SK-N-MC (cell line): ENCODE data around the gene INSL3.

Experiments
- DNase-seq: peaks from one replicate; pipeline ENCODE4 v3.0.0-alpha.2; 2011; ENCODE audit warnings: low read depth, low spot score
- H3K27ac ChIP-seq: fragments of 200-600 bp; sonication (generic); 2 replicates; pipeline ENCODE4 v1.5.1; 2016; ENCODE audit warnings: mixed run types
- H3K36me3 ChIP-seq: fragments of 200-600 bp; sonication (generic); 2 replicates; pipeline ENCODE4 v1.6.1; 2017; ENCODE audit warnings: antibody characterized with exemption, low read length, mixed read lengths; ENCODE audit not compliant: insufficient read depth
- H3K4me3 ChIP-seq: fragments of 200-600 bp; sonication (generic); 2 replicates; pipeline ENCODE4 v1.5.1; 2016
- H3K9ac ChIP-seq: fragments of 200-600 bp; sonication (generic); 2 replicates; pipeline ENCODE4 v1.8.0; 2017; ENCODE audit warnings: mixed run types, mixed read lengths; ENCODE audit not compliant: insufficient read length
- H3K9me3 ChIP-seq: fragments of 200-600 bp; sonication (generic); 2 replicates; pipeline ENCODE4 v1.6.1; 2017; ENCODE audit warnings: low read depth, mild to moderate bottlenecking, antibody characterized with exemption, low read length, moderate library complexity, mixed read lengths
- EZH2 ChIP-seq: fragments of 200-600 bp; sonication (generic); IDR thresholded peaks from one replicate; pipeline ENCODE4 v1.6.1; 2017; ENCODE audit warnings: antibody characterized with exemption
- FOXP2 ChIP-seq: optimal IDR thresholded peaks from 2 replicates; pipeline ENCODE3; 2011; ENCODE audit warnings: mild to moderate bottlenecking, moderate library complexity; ENCODE audit not compliant: insufficient read depth; ENCODE audit errors: extremely low read length, control extremely low read depth
- POLR2AphosphoS5 ChIP-seq: IDR thresholded peaks from 2 replicates; pipeline ENCODE4 v1.6.1; 2012; ENCODE audit warnings: mild to moderate bottlenecking, low read depth, low read length, borderline replicate concordance

Gene INSL3

DNA sequence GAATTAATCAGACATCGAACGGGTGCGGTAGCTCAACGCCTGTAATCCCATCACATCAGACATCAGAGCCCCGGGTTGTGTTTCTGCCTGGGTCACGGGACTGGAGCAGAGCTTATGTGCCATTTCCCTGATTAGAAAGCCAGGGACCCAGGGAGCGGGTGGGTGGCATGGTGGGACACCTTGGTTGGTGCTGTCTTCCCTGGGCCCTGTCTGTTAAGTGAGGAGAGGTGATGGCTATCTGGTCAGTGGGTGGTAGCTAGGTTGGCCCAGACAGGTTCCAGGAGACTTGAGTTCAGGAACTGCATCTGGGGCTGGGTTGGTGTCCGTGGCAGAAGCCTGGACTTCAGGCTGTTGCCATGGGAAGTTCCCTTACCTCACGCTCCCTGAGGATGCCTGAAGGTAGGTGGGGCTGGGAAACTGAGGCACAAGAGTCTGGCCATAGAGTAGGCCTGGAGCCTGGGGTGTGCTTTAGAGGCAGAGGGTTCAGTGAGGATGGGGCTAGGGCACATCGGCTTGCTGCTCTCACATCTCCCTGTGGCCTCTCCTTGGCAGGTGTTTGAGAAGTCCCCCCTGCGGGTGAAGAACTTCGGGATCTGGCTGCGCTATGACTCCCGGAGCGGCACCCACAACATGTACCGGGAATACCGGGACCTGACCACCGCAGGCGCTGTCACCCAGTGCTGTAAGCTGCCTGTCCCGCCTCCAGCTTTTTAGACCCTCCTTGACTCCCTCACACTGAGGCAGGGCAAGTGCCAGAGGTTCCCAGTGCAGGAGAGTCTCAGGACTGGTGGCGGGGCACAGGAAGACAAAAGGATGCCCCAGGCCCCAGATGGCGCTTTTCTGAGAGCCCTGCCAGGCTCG lies 40.5 kb upstream of the INSL3 start:
- Histone ChIP-seq H3K9ac (peak overlapping the region; percentile 98), H3K36me3 (peaks cover 45% of the 10 kb centered on the region), H3K4me3 (peak overlapping the region; percentile 95), H3K27ac (peak overlapping the region; percentile 84), H3K9me3 (no peaks in the 10 kb centered on the region)
- peak; percentile 12; the same call in 1 of the 2 replicates for TF ChIP-seq POLR2AphosphoS5
- TF ChIP-seq EZH2: no peak
- DNase-seq: no peak

DNA sequence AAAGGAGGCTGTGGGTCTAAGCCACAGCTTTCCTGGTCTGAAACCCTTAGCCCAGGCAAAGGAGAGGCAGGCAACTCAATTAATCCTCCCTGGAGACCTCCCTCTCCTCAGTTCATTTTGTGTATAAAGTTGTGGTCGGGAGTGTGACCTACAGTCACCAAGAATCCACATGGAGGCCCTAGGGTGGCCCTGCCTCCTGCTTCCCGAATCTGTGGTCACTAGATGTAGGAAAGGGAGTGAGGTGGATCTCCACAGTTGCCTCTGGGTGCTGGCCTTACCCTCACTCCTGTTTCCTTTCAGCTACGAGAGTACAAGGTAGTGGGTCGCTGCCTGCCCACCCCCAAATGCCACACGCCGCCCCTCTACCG lies 39.7 kb upstream of the INSL3 start:
- TF ChIP-seq POLR2AphosphoS5 (no peak), FOXP2 (no peak), EZH2 (no peak)
- DNase-seq: no peak
- Histone ChIP-seq H3K4me3 (peak overlapping the region; percentile 95), H3K9ac (peak overlapping the region; percentile 98), H3K36me3 (peaks cover 45% of the 10 kb centered on the region), H3K27ac (peak overlapping the region; percentile 84), H3K9me3 (no peaks in the 10 kb centered on the region)

DNA sequence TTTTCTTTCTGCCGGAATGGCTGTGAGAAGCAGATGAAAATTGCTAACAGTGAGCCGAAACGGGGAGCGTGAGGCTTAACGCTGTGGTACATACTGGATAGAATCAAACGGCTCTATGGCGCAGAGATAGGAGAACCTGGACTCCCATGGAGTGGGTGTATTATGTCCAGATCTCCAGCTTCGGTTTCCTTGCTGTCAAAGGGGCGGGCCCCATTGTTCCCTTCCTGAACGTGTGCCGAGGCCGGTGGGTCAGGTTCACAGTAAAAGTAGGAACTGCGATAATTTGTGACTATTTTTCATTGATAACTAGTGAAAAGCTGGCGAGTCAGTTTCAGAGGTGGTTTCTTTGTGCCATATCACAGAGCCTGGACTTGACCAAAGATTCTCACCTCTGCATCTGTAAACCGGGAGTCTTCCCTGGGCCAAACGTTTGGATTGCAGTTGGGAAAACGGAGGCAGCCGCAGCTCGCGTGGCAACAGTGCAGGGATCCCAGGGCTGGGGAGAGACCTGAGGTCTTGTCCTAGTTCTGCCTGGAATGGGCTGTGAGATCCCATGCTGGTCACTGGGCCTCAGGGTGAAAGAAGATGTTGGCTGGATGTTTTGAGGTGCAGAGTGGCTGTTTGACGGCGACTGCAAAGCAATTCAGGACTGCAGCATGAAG lies 39.1 kb upstream of the INSL3 start:
- no peak for TF ChIP-seq FOXP2
- TF ChIP-seq POLR2AphosphoS5: no peak
- TF ChIP-seq EZH2: no peak
- H3K9me3 ChIP-seq: no peaks in the 10 kb centered on the region
- DNase-seq: no peak
- peak overlapping the region; percentile 98 for H3K9ac ChIP-seq
- H3K36me3 ChIP-seq: peaks cover 45% of the 10 kb centered on the region
- peak overlapping the region; percentile 84 for H3K27ac ChIP-seq
- H3K4me3 ChIP-seq: peak overlapping the region; percentile 95

DNA sequence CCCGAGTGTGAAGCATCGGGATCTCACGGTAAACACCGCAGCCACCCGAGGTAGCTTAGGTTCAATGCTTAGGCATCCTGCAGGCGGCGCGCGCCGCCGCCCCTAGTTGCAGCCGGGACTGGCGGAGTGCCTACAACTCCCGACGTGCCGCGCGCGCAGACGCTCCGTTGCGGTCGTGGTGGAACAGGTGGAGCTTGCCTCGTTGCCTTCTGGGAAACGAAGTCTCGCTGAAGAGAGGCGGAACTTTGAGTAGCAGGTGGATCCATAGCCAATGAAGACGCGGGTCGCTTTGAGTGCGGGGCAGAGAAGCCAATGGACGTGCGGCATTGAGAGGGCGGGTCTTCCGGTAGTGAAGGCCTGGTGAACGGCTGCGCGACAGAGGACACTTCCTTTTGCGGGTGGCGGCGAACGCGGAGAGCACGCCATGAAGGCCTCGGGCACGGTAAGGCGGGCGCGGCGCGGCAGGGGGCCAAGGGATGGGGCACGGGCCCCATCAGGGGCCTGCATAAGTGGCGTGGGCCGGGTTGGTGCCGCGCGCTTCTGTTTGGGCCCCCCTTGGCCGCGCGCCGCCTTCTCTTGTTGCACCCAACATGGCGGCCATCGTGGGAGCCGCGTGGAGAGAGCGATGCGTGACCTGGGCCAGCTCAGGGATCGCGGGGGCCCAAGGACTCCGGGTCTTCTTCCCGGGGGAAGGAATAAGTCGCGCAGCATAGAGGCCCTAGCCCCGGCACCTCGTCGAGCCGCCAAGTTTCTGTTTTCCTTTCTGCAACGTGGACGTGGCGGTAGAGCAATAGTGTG lies 38.4 kb upstream of the INSL3 start, which contains the start of gene RPL18A:
TSS of gene RPL18A (plus strand) at position 378 of the 798 bp plus-strand sequence. CDS start at position 425, 47 bp downstream.
- Histone ChIP-seq H3K36me3 (peaks cover 45% of the 10 kb centered on the region), H3K9me3 (no peaks in the 10 kb centered on the region), H3K4me3 (peak within 1 kb of the TSS; percentile 95), H3K27ac (peak within 1 kb of the TSS; percentile 84), H3K9ac (peak within 1 kb of the TSS; percentile 98)
- no peak for TF ChIP-seq EZH2
- peak; percentile 87 for TF ChIP-seq FOXP2
- TF ChIP-seq POLR2AphosphoS5: peak; percentile 95
- peak; percentile 99 for DNase-seq

DNA sequence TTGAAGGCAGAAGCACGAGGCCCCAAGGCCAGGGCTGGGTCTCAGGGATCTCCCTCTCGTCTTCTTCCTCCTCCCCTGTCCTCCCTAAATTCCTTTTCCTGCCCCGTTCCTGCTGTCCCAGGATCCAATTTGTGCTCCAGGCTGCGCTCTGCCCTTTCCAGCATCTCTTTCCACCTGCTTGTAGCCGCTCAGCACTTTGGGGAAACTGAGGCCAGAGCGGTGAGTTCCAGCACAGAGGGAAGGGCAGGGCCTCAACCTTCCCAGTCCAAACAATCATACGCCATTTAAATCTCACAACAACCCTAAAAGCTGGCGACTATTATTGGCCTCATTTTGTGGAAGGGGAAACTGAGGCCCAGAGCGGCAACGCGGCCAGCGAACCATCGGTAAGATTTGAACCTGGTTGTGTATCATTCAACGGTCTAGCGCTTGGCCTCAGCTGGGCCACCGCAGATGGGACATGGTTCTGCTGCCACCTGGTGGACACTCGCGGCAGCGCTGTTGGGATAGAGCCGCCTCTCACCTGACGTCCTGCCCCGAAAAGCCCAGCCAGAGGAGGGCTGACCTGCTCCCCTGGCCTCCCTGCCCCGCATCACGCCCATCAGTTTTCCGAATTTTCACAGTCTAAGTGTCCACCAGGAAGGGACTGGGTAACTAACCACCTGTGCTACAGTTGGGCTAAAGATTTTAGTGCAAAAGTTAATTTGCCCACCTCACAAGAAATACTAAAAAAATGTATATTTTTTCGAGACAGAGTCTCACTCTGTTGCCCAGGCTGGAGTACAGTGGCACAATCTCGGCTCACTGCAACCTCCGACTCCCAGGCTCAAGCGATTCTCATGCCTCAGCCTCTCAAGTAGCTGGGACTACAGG lies 34.2 kb upstream of the INSL3 start:
- TF ChIP-seq FOXP2 (no peak), EZH2 (no peak), POLR2AphosphoS5 (no peak)
- H3K27ac ChIP-seq: no peak overlapping the region
- H3K9ac ChIP-seq: no peak overlapping the region
- H3K36me3 ChIP-seq: peaks cover 3% of the 10 kb centered on the region
- no peak overlapping the region for H3K4me3 ChIP-seq
- DNase-seq: no peak
- H3K9me3 ChIP-seq: no peaks in the 10 kb centered on the region

DNA sequence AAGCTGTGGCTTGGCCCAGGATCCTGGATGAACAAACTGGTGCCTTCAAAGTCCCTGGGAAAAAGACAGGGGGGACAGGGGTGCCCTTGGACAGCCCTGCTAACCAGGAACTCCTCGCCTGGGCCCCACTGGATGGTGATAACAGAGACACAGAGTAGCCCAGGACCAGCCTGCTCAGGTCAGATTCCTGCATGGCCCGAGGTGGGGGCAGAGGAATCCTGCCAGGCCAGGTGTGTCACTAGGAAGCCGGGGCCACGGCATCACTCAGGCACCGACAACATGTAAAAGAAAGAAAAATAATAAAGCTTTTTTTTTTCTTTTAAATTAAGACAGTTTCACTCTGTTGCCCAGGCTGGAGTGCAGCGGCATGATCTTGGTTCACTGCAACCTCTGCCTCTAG lies 32.7 kb upstream of the INSL3 start:
- no peak overlapping the region for H3K27ac ChIP-seq
- H3K4me3 ChIP-seq: no peak overlapping the region
- DNase-seq: no peak
- H3K9me3 ChIP-seq: no peaks in the 10 kb centered on the region
- no peak overlapping the region for H3K9ac ChIP-seq
- no peaks in the 10 kb centered on the region for H3K36me3 ChIP-seq
- no peak for TF ChIP-seq POLR2AphosphoS5
- no peak for TF ChIP-seq EZH2
- no peak for TF ChIP-seq FOXP2

DNA sequence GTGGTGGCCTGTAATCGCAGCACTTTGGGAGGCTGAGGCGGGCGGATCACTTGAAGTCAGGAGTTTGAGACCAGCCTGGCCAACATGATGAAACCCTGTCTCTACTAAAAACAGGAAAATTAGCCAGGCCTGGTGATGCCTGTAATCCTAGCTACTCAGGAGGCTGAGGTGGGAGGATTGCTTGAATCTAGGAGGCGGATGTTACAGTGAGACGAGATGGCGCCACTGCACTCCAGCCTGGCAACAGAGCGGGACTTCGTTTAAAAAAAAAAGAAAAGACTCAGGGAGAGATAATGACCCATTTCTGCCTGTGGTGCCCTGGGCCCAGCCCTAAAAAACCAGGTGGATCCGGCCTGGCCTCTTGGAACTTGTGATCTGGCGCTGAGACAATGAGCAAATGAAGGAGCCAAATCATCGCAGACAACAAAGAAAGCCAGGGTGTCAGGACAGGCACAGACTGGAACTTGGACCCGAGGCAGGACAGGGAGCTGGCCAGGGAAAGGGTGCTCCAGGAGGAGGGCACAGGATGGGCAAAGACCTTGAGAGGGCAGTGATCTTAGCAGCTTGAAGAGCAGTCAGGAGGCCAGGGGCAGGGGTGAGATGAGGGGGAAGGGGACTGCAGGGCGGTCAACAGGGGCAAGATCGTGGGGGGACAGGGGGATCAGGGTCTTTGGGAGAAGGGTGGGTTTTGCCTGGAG lies 27.4 kb upstream of the INSL3 start:
- TF ChIP-seq POLR2AphosphoS5 (no peak), FOXP2 (no peak)
- Histone ChIP-seq H3K4me3 (no peak overlapping the region), H3K9ac (no peak overlapping the region), H3K27ac (no peak overlapping the region), H3K9me3 (no peaks in the 10 kb centered on the region), H3K36me3 (no peaks in the 10 kb centered on the region)
- DNase-seq: no peak
